Left lung (tissue), 10 donors: ENCODE results near the gene ZNF581. TPM values are rescaled to one million over a fixed set of nuclear protein-coding genes. Genes with fewer than 3 reads are reported as not detected.

ENCODE experiments used
- ATAC-seq: fragments of 200-7000 bp; cut with Tn5 transposase; one replicate; pipeline ENCODE4 v1.9.1; 2020; ENCODE audit warnings: moderate library complexity
- DNase-seq, 4 donors: peaks; one replicate each; pipeline ENCODE4 v3.0.0-alpha.2; 2013 to 2020
- H3K27ac ChIP-seq, 2 donors: fragments of 200-600 bp; sonication (generic) in 1 of 2; one replicate each; pipeline versions ENCODE4 v1.5.0 to v1.8.0; 2020 to 2021
- H3K27me3 ChIP-seq, 2 donors: fragments of 200-600 bp; sonication (generic) in 1 of 2; one replicate each; pipeline versions ENCODE4 v1.5.0 to v1.8.0; 2020 to 2021
- H3K36me3 ChIP-seq, 2 donors: fragments of 200-600 bp; sonication (generic) in 1 of 2; one replicate each; pipeline versions ENCODE4 v1.5.0 to v1.8.0; 2020 to 2021
- H3K4me1 ChIP-seq, 2 donors: fragments of 200-600 bp; one replicate each; pipeline ENCODE4 v1.8.0; 2021
- H3K4me3 ChIP-seq, 2 donors: fragments of 200-600 bp; sonication (generic) in 1 of 2; one replicate each; pipeline versions ENCODE4 v1.5.0 to v1.8.0; 2020 to 2021; ENCODE audit warnings: mild to moderate bottlenecking in 1 of 2
- H3K9me3 ChIP-seq, 2 donors: fragments of 200-600 bp; sonication (generic) in 1 of 2; one replicate each; pipeline versions ENCODE4 v1.5.0 to v1.8.0; 2020 to 2021
- CTCF ChIP-seq, 2 donors: fragments of 200-600 bp; sonication (generic) in 1 of 2; IDR thresholded peaks; one replicate each; pipeline versions ENCODE4 v1.5.0 to v1.8.0; 2021; ENCODE audit warnings: antibody characterized with exemption in 2 of 2
- intact Hi-C, 2 donors: fragments of 100-400 bp; cut with DNase I; formaldehyde crosslinking; loops; one replicate each; pipeline versions ENCODE4 v1.11.2 to v1.14.2; 2022
- polyA plus RNA-seq, 6 donors: library from polyadenylated mRNA; unstranded; fragments of 120-200 nt; gene quantifications; one replicate each; pipeline ENCODE4 v1.2.1, GENCODE V29; 2013; ENCODE audit not compliant: insufficient read length in 6 of 6
- total RNA-seq, 2 donors: library from RNA; stranded (reverse); fragmentation: NEBNext Ultra II Directional; extraction: Animal tissue kit (Norgen Biotek cat#: 25700); gene quantifications; one replicate each; pipeline ENCODE4 v1.2.1, GENCODE V29; 2021
- donor health status: DM: no; HTN: yes; CAD: no.
- donor health status: DM: no; HTN: no; CAD: no.

Gene ZNF581
- total and polyA plus RNA-seq, 8 donors, result 14.5 to 32.3 (median 27.2) TPM

- Histone ChIP-seq H3K27me3 (no peaks in the 10 kb centered on the region), H3K27ac (peak overlapping the region; percentile 91 to 95), H3K9me3 (no peaks in the 10 kb centered on the region), H3K36me3 (peaks cover 0 to 14% of the 10 kb centered on the region in 2 donors), H3K4me1 (peaks cover 7 to 68% of the 10 kb centered on the region in 2 donors), H3K4me3 (peak overlapping the region in 1 of 2 donors; percentile 74)
- no peak for TF ChIP-seq CTCF (IDR thresholded peaks at IDR 0.05)
- DNase-seq, result no peak
- ATAC-seq, result no peak
- intact Hi-C loops, result loop anchor here in 1 of 2 donors (10.0 kb wide), 1 partner anchor 89 kb away; no protein-coding TSS in a partner anchor
Observed at GRCh38 chr19:55603581-55604292, 39.7 kb upstream of the ZNF581 start.

- intact Hi-C loops, result loop anchor here in 1 of 2 donors (10.0 kb wide), 1 partner anchor 90 kb away; no protein-coding TSS in a partner anchor
- ATAC-seq (peak; percentile 83), DNase-seq (peak; percentile 95 to 98 (median 98))
- H3K4me3 ChIP-seq, result peak overlapping the region; percentile 65 to 74
- H3K4me1 ChIP-seq, result peaks cover 7 to 77% of the 10 kb centered on the region in 2 donors
- no peaks in the 10 kb centered on the region for H3K9me3 ChIP-seq
- no peaks in the 10 kb centered on the region for H3K27me3 ChIP-seq
- no peak for TF ChIP-seq CTCF (IDR thresholded peaks at IDR 0.05)
- peak overlapping the region; percentile 91 to 95 for H3K27ac ChIP-seq
- H3K36me3 ChIP-seq, result peaks cover 0 to 28% of the 10 kb centered on the region in 2 donors
Observed at GRCh38 chr19:55605207-55605636, 38.2 kb upstream of the ZNF581 start.

- intact Hi-C loops, result loop anchor here in 1 of 2 donors (10.0 kb wide), 1 partner anchor 91 kb away; no protein-coding TSS in a partner anchor
Observed at GRCh38 chr19:55605637-55606470, 37.6 kb upstream of the ZNF581 start, which contains the start of gene ZNF865. Gene ZNF865, plus strand, starts transcription at chr19:55605647. Its CDS starts 7,972 bp downstream, at chr19:55613619.

GRCh38 chr19:55606471-55606787 is 37.0 kb upstream of the ZNF581 start:
- peak overlapping the region; percentile 65 to 74 for H3K4me3 ChIP-seq
- intact Hi-C loops, result loop anchor here in 1 of 2 donors (10.0 kb wide), 1 partner anchor 92 kb away; no protein-coding TSS in a partner anchor

More at GRCh38 chr19:55605637-55606470, 37.6 kb upstream of the ZNF581 start, which contains the start of gene ZNF865:
- Histone ChIP-seq H3K27ac (peak within 1 kb of the TSS; percentile 91 to 95), H3K4me1 (peaks cover 7 to 74% of the 10 kb centered on the region in 2 donors), H3K9me3 (no peaks in the 10 kb centered on the region), H3K36me3 (peaks cover 0 to 35% of the 10 kb centered on the region in 2 donors), H3K4me3 (peak within 1 kb of the TSS; percentile 65 to 74), H3K27me3 (no peaks in the 10 kb centered on the region)
- TF ChIP-seq CTCF (IDR thresholded peaks at IDR 0.05), result peak; percentile 48 to 51
- peak in 3 of 4 donors; percentile 78 to 83 (median 83) for DNase-seq
- ATAC-seq, result peak; percentile 61

More at GRCh38 chr19:55606471-55606787, 37.0 kb upstream of the ZNF581 start:
- Histone ChIP-seq H3K36me3 (peaks cover 0 to 35% of the 10 kb centered on the region in 2 donors), H3K27me3 (no peaks in the 10 kb centered on the region), H3K27ac (peak overlapping the region; percentile 91 to 95), H3K9me3 (no peaks in the 10 kb centered on the region), H3K4me1 (peaks cover 7 to 74% of the 10 kb centered on the region in 2 donors)
- no peak for TF ChIP-seq CTCF (IDR thresholded peaks at IDR 0.05)
- no peak for DNase-seq
- no peak for ATAC-seq
